Erythroblast (primary cell): ENCODE measurements around the gene YPEL2.

ENCODE experiments used
- GATA1 ChIP-seq: IDR thresholded peaks from 2 replicates; pipeline ENCODE4 v1.6.1; 2011; ENCODE audit warnings: low read depth, mild to moderate bottlenecking, control low read depth, low read length, moderate library complexity
- POLR2A ChIP-seq: IDR thresholded peaks from 2 replicates; pipeline ENCODE4 v1.6.1; 2011; ENCODE audit warnings: mild to moderate bottlenecking, low read length

DNA sequence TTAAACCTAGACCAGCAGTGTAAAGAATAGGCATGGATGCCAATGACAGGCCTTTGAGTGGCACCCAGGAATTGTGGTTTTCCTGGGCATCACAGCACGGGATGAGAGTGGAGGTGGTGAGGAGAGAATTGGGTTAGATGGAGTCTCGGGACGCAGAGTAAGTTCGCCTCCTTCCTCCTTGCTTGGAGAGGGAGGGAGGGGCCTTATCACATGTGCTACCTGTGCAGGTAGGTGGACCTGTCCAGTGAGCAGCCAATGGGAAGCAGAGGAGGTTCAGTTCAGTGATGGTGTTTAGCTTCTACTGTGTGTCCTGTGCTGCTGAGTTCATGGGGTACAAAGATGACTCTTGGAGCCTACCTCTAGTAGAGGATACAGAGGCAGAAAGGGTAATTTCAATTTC, 14.9 kb downstream of the YPEL2 start:
- TF ChIP-seq POLR2A (no peak), GATA1 (no peak)
